Stomach (tissue), 4 donors: ENCODE data around the gene PHF11.

Experiments used
- EP300 ChIP-seq: sonication (generic); formaldehyde crosslinking; IDR thresholded peaks from one replicate; pipeline ENCODE4 v1.6.1; 2017; ENCODE audit warnings: antibody characterized with exemption
- POLR2A ChIP-seq, 4 donors: fragments of 450-650 bp; IDR thresholded peaks; one replicate each; pipeline ENCODE4 v1.6.1; 2016; ENCODE audit warnings: antibody characterized with exemption in 4 of 4, control low read depth in 2 of 4, mild to moderate bottlenecking in 1 of 4, moderate library complexity in 1 of 4
- POLR2AphosphoS5 ChIP-seq, 3 donors: sonication (generic); formaldehyde crosslinking; IDR thresholded peaks; one replicate each; pipeline ENCODE4 v1.6.1; 2016; ENCODE audit warnings: antibody characterized with exemption in 3 of 3
- TF ChIP-seq, protein P1 (sequence below), 7 experiments: fragments of 450-650 bp in 4 of 7; fragments of 200-600 bp in 3 of 7; sonication (generic) in 3 of 7; IDR thresholded peaks; one replicate each; pipeline ENCODE4 v1.5.1; 2016 to 2019; ENCODE audit warnings: antibody characterized with exemption in 7 of 7, control low read depth in 2 of 7, mild to moderate bottlenecking in 1 of 7

DNA sequence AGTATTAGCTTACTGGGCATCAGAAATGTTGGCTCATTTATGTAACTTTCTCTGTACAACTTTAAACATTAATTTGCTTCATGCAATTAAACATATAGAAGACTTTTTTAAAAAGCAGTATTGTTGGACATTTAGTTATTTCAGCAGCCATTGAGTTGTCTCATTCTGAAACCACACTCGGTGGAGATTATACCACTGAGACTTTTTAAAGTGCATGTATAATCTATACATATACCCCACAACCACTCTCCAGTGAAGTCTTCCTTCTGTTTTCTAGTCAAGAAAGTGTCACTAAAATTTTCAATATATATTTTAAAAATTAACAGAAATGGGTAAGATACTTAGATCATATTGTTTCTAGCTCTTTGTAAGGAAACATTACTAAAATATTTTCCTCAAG is 36.2 kb upstream of the PHF11 start:
- TF ChIP-seq POLR2A (IDR thresholded peaks at IDR 0.05) (no peak), EP300 (no peak), POLR2AphosphoS5 (IDR thresholded peaks at IDR 0.05) (no peak)
- TF ChIP-seq, protein P1, sequence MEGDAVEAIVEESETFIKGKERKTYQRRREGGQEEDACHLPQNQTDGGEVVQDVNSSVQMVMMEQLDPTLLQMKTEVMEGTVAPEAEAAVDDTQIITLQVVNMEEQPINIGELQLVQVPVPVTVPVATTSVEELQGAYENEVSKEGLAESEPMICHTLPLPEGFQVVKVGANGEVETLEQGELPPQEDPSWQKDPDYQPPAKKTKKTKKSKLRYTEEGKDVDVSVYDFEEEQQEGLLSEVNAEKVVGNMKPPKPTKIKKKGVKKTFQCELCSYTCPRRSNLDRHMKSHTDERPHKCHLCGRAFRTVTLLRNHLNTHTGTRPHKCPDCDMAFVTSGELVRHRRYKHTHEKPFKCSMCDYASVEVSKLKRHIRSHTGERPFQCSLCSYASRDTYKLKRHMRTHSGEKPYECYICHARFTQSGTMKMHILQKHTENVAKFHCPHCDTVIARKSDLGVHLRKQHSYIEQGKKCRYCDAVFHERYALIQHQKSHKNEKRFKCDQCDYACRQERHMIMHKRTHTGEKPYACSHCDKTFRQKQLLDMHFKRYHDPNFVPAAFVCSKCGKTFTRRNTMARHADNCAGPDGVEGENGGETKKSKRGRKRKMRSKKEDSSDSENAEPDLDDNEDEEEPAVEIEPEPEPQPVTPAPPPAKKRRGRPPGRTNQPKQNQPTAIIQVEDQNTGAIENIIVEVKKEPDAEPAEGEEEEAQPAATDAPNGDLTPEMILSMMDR (IDR thresholded peaks at IDR 0.05), result no peak
